Activated T-cell treated with anti-CD3 and anti-CD28 coated beads, Interleukin-2, amount 50 U/mL, for 4 hours (primary cell): ENCODE data around the gene ZNF358. TPM values are rescaled to one million over a fixed set of nuclear protein-coding genes. Genes with fewer than 3 reads are reported as not detected.
"Not testable (repeated sequence)": the region's sequence is repeated elsewhere in the genome, so short reads cannot be mapped to it uniquely, and the experiment has no call there.

ENCODE experiments used
- ATAC-seq, 2 donors: fragments of 200-7000 bp; cut with Tn5 transposase; one replicate each; pipeline ENCODE4 v1.10.0; 2021
- DNase-seq: peaks from one replicate; pipeline ENCODE4 v3.0.0-alpha.2; 2020
- H3K27me3 Mint-ChIP-seq: one replicate; pipeline ENCODE4 v1.8.0; 2021; ENCODE audit warnings: low read depth, mixed read lengths
- H3K36me3 Mint-ChIP-seq: one replicate; pipeline ENCODE4 v1.8.0; 2022; ENCODE audit warnings: mixed read lengths; ENCODE audit not compliant: insufficient read depth
- H3K4me1 Mint-ChIP-seq: one replicate; pipeline ENCODE4 v1.8.0; 2021; ENCODE audit warnings: low read depth, mixed read lengths
- H3K4me3 Mint-ChIP-seq: one replicate; pipeline ENCODE4 v1.8.0; 2021; ENCODE audit warnings: mild to moderate bottlenecking, moderate library complexity, mixed read lengths
- H3K9me3 Mint-ChIP-seq: one replicate; pipeline ENCODE4 v1.8.0; 2021; ENCODE audit warnings: mixed read lengths
- total RNA-seq, 3 donors: library from RNA; stranded (reverse); gene quantifications; one replicate each; pipeline ENCODE4 v1.2.1, GENCODE V29; 2021

The ZNF358 gene
- total RNA-seq, 3 donors from 2014 or later, result 4.8 to 5.6 (median 5.1) TPM

DNA sequence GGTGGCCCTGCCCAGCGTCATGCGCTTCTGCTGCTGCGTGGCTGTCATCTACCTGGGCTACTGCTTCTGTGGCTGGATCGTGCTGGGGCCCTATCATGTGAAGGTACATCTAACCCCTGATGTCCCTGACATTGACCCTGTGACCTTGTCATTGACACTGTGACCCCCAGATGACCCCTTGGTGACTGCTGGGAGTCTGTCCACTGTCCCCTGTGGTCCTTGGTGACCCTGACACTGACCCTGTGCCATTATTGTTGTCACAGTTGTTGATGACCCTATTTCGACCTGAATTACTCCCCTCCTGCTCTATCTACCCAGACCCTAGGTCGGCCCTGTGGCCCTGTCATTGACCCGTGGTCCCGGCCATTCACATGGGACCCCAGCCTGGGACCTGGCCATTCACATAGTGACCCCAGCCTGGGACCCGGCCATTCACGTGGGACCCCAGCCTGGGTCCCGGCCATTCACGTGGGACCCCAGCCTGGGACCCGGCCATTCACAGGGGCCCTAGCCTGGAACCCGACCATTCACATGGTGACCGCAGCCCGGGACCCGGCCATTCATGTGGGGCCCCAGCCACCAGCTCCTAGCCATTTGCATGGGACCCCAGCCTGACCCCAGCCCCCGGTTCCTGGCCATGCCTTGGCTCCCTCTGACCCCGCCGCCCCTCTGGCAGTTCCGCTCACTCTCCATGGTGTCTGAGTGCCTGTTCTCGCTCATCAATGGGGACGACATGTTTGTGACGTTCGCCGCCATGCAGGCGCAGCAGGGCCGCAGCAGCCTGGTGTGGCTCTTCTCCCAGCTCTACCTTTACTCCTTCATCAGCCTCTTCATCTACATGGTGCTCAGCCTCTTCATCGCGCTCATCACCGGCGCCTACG, 13.9 kb downstream of the ZNF358 start:
- H3K4me1 Mint-ChIP-seq, result peaks cover 5% of the 10 kb centered on the region
- DNase-seq, result no peak
- H3K9me3 Mint-ChIP-seq, result no peaks in the 10 kb centered on the region
- H3K27me3 Mint-ChIP-seq, result no peaks in the 10 kb centered on the region
- no peaks in the 10 kb centered on the region for H3K36me3 Mint-ChIP-seq
- no peak for ATAC-seq
- no peak overlapping the region for H3K4me3 Mint-ChIP-seq

DNA sequence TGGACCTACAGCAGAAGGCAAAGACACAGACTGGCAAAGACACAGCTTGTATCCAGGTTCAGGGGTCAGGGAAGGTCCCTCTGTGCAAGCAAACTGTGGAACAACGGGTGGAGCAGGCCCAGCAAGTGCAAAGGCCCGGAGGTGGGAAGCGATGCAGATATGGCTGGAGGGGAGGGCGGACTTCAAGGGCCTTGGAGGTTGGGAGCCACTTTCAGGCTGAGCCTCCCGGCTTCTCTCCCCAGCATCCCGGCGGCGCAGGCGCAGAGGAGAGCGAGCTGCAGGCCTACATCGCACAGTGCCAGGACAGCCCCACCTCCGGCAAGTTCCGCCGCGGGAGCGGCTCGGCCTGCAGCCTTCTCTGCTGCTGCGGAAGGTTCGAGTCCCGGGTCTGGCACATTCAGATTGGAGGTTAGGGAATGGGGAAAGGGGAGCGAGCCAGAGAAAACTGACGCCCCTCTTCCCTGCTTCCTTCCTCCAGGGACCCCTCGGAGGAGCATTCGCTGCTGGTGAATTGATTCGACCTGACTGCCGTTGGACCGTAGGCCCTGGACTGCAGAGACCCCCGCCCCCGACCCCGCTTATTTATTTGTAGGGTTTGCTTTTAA, 17.5 kb downstream of the ZNF358 start:
- H3K9me3 Mint-ChIP-seq, result no peaks in the 10 kb centered on the region

DNA sequence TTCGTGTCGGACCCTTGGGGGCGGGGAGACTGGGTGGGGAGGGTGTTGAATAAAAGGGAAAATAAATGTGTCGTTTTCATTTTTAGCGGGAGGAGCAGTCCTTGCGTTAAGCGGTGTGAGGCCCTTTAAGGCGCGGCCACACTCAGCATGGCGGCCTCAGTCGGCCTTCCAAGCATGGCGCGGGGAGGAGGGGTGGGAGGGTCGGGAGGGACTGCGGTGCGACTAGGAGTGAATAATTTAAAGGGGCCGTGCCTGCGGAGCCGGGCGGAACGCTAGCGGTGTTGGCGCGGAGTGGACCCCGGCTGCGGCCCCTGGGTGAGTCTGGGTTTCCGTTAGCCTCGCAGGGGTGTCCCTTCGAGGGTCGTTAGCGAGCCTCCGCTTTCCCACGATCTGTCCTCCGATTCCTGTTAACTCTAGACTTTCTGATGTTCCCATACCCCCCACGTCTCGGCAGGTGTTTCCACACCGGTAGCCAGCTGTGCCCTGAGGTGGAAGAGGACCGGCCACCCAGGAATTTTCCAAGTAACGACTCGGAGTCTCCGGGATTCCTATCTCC, 18.1 kb downstream of the ZNF358 start:
- Mint-ChIP-seq H3K27me3 (no peaks in the 10 kb centered on the region), H3K4me1 (peaks cover 15% of the 10 kb centered on the region), H3K9me3 (no peaks in the 10 kb centered on the region), H3K36me3 (no peaks in the 10 kb centered on the region), H3K4me3 (peak overlapping the region; percentile 92)
- ATAC-seq (peak; percentile 61 to 68), DNase-seq (peak; percentile 77)

More for the DNA sequence above, 17.5 kb downstream of the ZNF358 start:
- no peak for ATAC-seq
- Mint-ChIP-seq H3K4me3 (peak overlapping the region; percentile 92), H3K27me3 (no peaks in the 10 kb centered on the region), H3K4me1 (peaks cover 15% of the 10 kb centered on the region), H3K36me3 (no peaks in the 10 kb centered on the region)
- no peak for DNase-seq

DNA sequence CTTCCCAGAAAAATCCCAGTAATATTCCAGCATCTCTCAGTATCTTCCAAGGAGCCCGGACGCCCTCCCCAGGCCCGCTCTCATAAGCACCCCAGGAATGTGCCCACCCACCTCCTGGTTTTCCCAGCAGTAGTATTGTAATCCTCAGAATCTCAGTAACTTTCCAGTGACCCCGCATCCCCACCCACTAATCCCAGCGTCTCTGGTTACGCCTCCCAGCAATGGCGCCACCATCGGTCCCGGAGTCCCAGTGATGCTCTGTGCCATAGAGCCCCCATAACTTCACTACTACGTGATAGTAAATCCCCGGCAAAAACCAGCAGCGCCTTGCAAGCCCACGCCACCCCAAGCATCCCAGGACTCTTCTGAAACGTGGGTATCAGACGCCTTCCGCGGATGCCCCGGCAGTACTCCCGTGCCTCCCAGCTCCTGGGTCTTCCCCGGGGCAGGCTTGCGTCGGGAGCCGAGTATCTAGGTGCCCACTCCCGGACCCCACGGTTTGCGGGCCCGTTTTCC, 18.7 kb downstream of the ZNF358 start:
- peak overlapping the region; percentile 92 for H3K4me3 Mint-ChIP-seq
- DNase-seq (no peak), ATAC-seq (peak; percentile 25 to 30)
- H3K27me3 Mint-ChIP-seq, result no peaks in the 10 kb centered on the region
- H3K36me3 Mint-ChIP-seq, result no peaks in the 10 kb centered on the region
- H3K4me1 Mint-ChIP-seq, result peaks cover 15% of the 10 kb centered on the region
- H3K9me3 Mint-ChIP-seq, result no peaks in the 10 kb centered on the region

DNA sequence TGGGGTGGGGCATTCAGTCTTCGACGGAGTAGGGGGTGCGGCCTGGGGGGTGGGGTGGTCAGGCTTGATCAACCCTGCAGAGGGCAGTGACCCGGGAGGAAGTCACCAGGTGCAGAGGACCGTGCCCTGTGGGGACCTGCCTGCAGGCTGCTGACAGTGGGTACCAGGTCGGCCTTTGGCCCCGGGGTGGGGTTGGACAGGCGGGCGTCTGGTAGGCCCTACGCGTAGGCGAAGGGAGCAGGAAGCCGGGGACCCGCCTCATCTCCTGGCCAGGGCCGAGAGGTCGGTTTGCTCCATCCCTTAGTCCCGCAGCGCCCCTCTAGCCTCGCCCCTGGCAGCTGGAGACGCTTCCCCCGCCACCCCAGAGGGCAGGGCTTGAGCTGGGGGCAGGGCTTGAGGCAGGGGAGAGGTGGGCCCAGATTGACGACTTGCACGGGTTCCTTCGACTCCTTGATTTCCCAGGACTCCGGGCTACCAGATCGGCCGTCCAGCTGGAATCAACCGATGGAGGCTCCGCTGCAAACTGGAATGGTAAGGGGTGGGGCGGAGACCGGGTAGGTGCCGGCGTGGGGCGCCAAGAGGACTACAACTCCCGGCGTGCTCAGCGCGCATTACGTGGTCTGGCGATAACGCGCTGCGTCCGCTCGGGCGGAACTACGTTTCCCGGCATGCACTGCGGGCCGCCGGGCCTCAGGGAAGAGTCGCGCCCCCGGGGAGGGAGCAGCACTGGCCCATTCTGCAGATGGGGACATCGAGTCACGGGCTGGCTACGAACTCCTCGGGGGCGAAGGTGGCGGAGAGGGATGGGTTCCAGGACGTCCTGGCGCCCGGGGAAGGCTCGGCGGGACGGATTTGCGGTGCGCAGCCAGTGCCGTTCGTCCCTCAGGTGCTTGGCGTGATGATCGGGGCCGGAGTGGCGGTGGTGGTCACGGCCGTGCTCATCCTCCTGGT, 19.4 kb downstream of the ZNF358 start, which contains the start of gene PNPLA6:
TSS of gene PNPLA6 (plus strand) at position 671 of the 951 bp plus-strand sequence. CDS start at position 743, 72 bp downstream.
- peak within 1 kb of the TSS; percentile 92 for H3K4me3 Mint-ChIP-seq
- peaks cover 5% of the 10 kb centered on the region for H3K36me3 Mint-ChIP-seq
- ATAC-seq (peak; percentile 79 to 85), DNase-seq (peak; percentile 88)
- no peaks in the 10 kb centered on the region for H3K9me3 Mint-ChIP-seq
- no peaks in the 10 kb centered on the region for H3K27me3 Mint-ChIP-seq
- H3K4me1 Mint-ChIP-seq, result peaks cover 15% of the 10 kb centered on the region

DNA sequence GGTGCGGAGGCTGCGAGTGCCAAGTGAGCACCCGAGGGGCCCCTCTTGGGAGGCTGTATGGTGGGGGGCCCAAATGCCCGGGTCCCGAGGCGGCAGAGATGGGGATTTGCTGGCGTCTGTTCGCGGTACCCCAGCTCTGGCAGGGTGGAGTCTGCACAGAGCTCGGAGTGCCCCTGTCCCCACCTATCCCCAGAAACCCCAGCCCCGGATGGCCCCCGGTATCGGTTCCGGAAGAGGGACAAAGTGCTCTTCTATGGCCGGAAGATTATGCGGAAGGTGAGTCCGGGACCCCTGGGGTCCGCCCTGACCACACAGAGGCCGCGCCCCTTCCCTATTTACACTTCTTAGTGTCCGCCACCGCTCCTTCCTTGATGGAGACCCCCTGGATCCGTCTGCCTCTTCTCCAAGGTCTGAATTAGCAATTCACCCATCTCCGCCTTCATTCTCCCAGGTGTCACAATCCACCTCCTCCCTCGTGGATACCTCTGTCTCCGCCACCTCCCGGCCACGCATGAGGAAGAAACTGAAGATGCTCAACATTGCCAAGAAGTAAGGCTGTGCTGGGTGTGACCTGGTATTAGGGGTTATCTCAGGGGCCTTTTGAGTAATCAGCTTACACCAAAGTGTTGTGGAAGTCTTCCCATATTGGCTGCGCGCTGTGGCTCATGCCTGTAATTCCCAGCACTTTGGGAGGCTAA, 20.2 kb downstream of the ZNF358 start:
- ATAC-seq, result peak in 1 of 2 donors; percentile 2

DNA sequence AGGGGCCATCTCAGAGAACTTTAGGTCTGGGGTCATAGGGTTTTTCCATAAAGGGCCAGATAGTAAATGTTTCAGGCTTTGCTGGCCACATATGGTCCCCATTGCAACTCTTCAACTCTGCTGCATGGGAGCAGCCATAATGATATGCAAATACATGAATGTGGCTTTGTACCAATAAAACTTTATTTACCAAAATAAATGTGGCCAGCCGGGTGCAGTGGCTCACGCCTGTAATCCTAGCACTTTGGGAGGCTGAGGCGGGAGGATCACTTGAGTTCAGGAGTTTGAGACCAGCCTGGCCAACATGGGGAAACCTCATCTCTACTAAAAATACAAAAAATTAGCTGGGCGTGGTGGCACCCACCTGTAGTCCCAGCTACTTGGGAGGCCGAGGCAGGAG, 23.1 kb downstream of the ZNF358 start:
- not testable (repeated sequence) for H3K27me3 Mint-ChIP-seq, H3K4me3 Mint-ChIP-seq, ATAC-seq, H3K9me3 Mint-ChIP-seq, H3K36me3 Mint-ChIP-seq, DNase-seq
- peaks cover 13% of the 10 kb centered on the region for H3K4me1 Mint-ChIP-seq

More for the DNA sequence above, 20.2 kb downstream of the ZNF358 start:
- H3K4me3 Mint-ChIP-seq, result peak overlapping the region; percentile 92
- H3K36me3 Mint-ChIP-seq, result peaks cover 6% of the 10 kb centered on the region
- DNase-seq, result no peak
- H3K9me3 Mint-ChIP-seq, result no peaks in the 10 kb centered on the region
- H3K4me1 Mint-ChIP-seq, result peaks cover 15% of the 10 kb centered on the region
- H3K27me3 Mint-ChIP-seq, result no peaks in the 10 kb centered on the region

DNA sequence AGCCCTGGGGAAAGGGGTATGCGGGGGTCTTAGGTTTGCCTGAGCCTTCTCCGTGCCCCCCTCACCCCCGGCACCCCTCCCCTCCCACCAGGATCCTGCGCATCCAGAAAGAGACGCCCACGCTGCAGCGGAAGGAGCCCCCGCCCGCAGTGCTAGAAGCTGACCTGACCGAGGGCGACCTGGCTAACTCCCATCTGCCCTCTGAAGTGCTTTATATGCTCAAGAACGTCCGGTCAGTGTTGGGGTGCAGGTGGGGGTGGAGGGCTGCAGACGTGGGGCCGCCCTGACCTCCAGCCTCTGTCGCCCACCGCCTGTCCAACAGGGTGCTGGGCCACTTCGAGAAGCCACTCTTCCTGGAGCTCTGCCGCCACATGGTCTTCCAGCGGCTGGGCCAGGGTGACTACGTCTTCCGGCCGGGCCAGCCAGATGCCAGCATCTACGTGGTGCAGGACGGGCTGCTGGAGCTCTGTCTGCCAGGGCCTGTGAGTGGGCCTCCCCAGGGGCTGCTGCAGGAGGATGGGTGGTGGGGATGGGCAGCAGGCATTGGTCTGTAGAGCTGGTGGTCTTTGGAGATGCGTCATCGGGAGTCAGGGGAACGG, 24.0 kb downstream of the ZNF358 start:
- Mint-ChIP-seq H3K9me3 (no peaks in the 10 kb centered on the region), H3K36me3 (peaks cover 10% of the 10 kb centered on the region), H3K4me1 (peaks cover 16% of the 10 kb centered on the region), H3K4me3 (no peak overlapping the region), H3K27me3 (no peaks in the 10 kb centered on the region)
- no peak for ATAC-seq
- no peak for DNase-seq

DNA sequence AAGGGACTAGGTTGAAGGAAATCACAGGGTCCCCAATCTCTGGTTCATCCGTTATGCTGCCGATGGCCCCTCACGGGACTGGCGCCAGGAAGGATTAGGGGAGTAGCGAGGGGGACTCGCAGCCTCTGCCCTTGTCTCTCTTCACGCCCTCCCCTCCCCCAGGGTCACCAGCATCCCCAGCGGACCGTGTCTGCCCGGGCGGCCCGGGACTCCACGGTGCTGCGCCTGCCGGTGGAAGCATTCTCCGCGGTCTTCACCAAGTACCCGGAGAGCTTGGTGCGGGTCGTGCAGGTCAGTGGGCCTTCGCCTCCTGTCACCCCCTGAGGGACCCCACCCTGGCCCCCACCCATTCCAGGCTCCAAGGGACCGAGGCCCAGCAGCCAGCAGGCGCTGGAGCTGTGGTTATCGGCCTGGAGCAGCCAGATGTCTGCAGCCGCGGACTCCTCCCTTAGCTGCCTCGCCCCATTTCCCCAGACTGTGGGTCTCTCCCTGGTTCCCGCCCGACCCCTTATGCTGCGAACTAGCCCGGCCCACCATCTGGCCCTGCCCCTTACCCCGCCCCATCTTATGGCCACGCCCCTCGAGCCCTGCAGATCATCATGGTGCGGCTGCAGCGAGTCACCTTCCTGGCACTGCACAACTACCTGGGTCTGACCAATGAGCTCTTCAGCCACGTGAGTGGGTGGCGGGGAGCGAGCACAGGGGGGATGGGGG, 25.0 kb downstream of the ZNF358 start:
- Mint-ChIP-seq H3K4me3 (no peak overlapping the region), H3K27me3 (no peaks in the 10 kb centered on the region)

DNA sequence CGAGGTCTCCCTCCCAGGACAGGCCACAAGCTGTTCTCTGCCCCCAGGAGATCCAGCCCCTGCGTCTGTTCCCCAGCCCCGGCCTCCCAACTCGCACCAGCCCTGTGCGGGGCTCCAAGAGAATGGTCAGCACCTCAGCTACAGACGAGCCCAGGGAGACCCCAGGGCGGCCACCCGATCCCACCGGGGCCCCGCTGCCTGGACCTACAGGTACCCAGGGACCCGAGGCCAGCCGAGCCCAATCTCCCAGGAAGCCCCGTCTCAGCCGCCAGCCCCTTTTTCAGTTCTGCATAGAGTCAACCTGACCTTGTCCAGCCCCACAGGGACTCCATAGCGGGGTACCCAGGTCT, 25.5 kb downstream of the ZNF358 start:
- no peaks in the 10 kb centered on the region for H3K9me3 Mint-ChIP-seq
- DNase-seq (no peak), ATAC-seq (no peak)
- no peak overlapping the region for H3K4me3 Mint-ChIP-seq
- peaks cover 15% of the 10 kb centered on the region for H3K4me1 Mint-ChIP-seq
- H3K27me3 Mint-ChIP-seq, result no peaks in the 10 kb centered on the region
- peaks cover 12% of the 10 kb centered on the region for H3K36me3 Mint-ChIP-seq

More for the DNA sequence above, 25.0 kb downstream of the ZNF358 start:
- ATAC-seq (peak; percentile 76 to 79), DNase-seq (no peak)
- Mint-ChIP-seq H3K4me1 (peaks cover 17% of the 10 kb centered on the region), H3K36me3 (peaks cover 11% of the 10 kb centered on the region), H3K9me3 (no peaks in the 10 kb centered on the region)

DNA sequence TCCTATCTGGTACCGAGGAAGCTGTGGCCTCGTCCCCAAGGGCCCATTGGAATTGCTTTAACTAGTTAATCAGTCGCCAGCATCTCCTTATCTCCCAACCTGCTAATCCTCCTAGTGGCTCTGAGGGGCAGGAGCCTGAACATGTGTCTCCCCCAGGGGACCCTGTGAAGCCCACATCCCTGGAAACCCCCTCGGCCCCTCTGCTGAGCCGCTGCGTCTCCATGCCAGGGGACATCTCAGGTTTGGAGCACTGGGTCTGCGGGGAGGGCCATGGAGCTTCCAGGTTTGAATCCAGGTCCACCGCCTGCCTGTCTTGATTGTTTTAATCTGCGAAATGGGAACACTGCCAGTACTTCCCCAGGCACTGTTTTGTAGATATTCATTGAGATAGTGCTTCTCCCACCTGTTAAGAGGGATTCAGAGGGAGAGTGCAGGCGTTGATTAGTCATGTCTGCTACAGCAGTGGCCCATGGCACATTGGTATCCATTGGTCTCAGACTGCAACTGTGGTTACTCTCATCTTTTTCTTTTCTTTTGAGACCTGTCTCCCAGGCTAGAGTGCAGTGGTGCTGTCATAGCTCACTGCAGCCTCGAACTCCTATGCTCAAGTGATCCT, 26.0 kb downstream of the ZNF358 start:
- no peaks in the 10 kb centered on the region for H3K9me3 Mint-ChIP-seq
- H3K4me1 Mint-ChIP-seq, result peaks cover 12% of the 10 kb centered on the region
- no peak for ATAC-seq
- H3K27me3 Mint-ChIP-seq, result no peaks in the 10 kb centered on the region
- no peak overlapping the region for H3K4me3 Mint-ChIP-seq
- H3K36me3 Mint-ChIP-seq, result peaks cover 12% of the 10 kb centered on the region
- no peak for DNase-seq
